ENCODE measurements around the gene AQP12A.

The AQP12A gene

GRCh38 chr2:240716130-240716798 is 24.6 kb downstream of the AQP12A start:
- no peaks in the 10 kb centered on the region for H3K27me3 ChIP-seq (ENCODE audit: insufficient read depth, low read depth, severe bottlenecking)

DNA sequence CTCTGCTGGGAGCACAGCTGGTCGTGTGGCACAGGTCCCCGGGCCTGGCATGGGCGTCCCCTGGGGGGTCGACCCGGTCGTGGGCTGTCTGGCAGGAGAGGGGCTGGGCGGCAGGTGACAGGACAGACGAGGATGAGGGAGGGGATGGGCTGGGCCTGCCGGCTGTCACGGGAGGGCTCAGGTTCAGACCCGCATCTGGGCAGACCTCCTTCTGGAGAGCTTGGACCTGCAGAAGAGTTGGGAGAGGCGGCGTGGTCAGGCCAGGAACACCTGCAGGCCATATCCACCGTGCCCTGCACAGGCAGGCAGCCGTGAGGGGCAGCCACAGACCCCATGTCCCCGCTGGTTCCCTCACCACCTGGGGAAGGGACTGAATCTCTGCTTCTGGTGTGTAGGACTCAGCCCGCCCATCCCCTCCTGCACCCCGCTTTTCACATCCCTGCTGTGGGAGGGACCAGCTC is 25.5 kb downstream of the AQP12A start:
- Histone ChIP-seq H3K4me3 (ENCODE audit: low read depth, low read length) (no peak overlapping the region), H3K27me3 (ENCODE audit: insufficient read depth, low read depth, severe bottlenecking) (no peaks in the 10 kb centered on the region), H3K36me3 (peaks cover 73% of the 10 kb centered on the region), H3K9me3 (ENCODE audit: severe bottlenecking) (no peaks in the 10 kb centered on the region), H3K27ac (no peak overlapping the region)
- no peak for DNase-seq
- TF ChIP-seq, protein P1, sequence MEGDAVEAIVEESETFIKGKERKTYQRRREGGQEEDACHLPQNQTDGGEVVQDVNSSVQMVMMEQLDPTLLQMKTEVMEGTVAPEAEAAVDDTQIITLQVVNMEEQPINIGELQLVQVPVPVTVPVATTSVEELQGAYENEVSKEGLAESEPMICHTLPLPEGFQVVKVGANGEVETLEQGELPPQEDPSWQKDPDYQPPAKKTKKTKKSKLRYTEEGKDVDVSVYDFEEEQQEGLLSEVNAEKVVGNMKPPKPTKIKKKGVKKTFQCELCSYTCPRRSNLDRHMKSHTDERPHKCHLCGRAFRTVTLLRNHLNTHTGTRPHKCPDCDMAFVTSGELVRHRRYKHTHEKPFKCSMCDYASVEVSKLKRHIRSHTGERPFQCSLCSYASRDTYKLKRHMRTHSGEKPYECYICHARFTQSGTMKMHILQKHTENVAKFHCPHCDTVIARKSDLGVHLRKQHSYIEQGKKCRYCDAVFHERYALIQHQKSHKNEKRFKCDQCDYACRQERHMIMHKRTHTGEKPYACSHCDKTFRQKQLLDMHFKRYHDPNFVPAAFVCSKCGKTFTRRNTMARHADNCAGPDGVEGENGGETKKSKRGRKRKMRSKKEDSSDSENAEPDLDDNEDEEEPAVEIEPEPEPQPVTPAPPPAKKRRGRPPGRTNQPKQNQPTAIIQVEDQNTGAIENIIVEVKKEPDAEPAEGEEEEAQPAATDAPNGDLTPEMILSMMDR (IDR thresholded peaks at IDR 0.05; ENCODE audit: low read depth, low read length): no peak

More at GRCh38 chr2:240716130-240716798, 24.6 kb downstream of the AQP12A start:
- H3K9me3 ChIP-seq (ENCODE audit: severe bottlenecking): no peaks in the 10 kb centered on the region
- no peak overlapping the region for H3K27ac ChIP-seq
- H3K36me3 ChIP-seq: peaks cover 64% of the 10 kb centered on the region
- TF ChIP-seq, protein P1 (IDR thresholded peaks at IDR 0.05; ENCODE audit: low read depth, low read length): no peak
- DNase-seq: no peak
- no peak overlapping the region for H3K4me3 ChIP-seq (ENCODE audit: low read depth, low read length)

DNA sequence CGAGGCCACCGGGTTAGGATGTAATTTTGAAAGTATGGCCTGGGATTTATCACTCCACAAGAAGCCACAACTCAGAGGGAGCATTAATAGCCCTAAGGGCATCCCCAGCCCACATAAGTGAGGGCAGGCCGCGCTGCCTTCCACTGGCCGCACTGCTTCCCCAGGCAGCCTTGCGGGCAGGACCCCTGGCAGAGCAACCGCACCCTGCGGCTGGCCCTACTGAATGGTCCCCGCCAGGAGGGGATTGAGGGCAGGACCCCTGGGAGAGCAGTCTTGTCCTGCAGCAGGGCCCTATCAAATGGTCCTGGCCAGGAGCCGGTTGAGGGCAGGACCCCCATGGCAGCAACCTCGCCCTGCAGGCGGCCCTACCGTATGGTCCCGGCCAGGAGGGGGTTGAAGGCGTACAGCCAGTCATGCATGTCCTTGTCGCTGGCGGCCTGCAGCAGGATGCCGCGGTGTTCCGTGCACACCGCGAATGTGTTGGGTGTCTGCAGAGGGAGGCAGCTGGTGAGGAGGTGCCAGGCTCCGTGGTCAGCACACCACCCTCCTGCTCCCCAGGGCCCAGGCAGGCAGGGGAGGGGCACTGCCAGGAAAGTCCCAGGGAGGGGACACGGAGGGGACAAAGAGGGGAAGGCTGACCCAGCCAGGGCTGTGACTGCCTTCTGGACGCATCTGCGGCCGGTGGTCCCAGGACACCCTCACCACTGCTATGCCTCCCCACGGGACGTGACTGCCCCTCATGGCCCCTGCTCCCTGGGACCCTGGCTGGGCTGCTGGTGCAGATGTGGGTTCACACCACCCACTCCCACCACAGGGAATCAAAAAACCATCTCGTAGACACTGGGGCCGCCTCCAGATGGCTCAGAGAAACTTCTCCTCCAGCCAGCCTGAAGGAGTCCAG is 26.3 kb downstream of the AQP12A start:
- Histone ChIP-seq H3K27ac (no peak overlapping the region), H3K9me3 (ENCODE audit: severe bottlenecking) (no peaks in the 10 kb centered on the region), H3K36me3 (peaks cover 80% of the 10 kb centered on the region), H3K27me3 (ENCODE audit: insufficient read depth, low read depth, severe bottlenecking) (no peaks in the 10 kb centered on the region), H3K4me3 (ENCODE audit: low read depth, low read length) (no peak overlapping the region)
- DNase-seq: no peak
- TF ChIP-seq, protein P1 (IDR thresholded peaks at IDR 0.05; ENCODE audit: low read depth, low read length): no peak

- no peaks in the 10 kb centered on the region for H3K9me3 ChIP-seq (ENCODE audit: severe bottlenecking)
- no peak overlapping the region for H3K27ac ChIP-seq
- H3K27me3 ChIP-seq (ENCODE audit: insufficient read depth, low read depth, severe bottlenecking): no peaks in the 10 kb centered on the region
- no peak for DNase-seq
- TF ChIP-seq, protein P1 (IDR thresholded peaks at IDR 0.05; ENCODE audit: low read depth, low read length): no peak
- no peak overlapping the region for H3K4me3 ChIP-seq (ENCODE audit: low read depth, low read length)
- H3K36me3 ChIP-seq: peaks cover 91% of the 10 kb centered on the region
Measured at GRCh38 chr2:240718896-240719490, 27.3 kb downstream of the AQP12A start.

GRCh38 chr2:240719676-240720545 is 28.2 kb downstream of the AQP12A start:
- Histone ChIP-seq H3K9me3 (ENCODE audit: severe bottlenecking) (no peaks in the 10 kb centered on the region), H3K27me3 (ENCODE audit: insufficient read depth, low read depth, severe bottlenecking) (no peaks in the 10 kb centered on the region), H3K4me3 (ENCODE audit: low read depth, low read length) (no peak overlapping the region), H3K27ac (no peak overlapping the region), H3K36me3 (peaks cover 97% of the 10 kb centered on the region)
- TF ChIP-seq, protein P1 (IDR thresholded peaks at IDR 0.05; ENCODE audit: low read depth, low read length): no peak
- no peak for DNase-seq
